Heart left ventricle (tissue), 13 donors: ENCODE results near the gene UFC1.

ENCODE experiments used
- POLR2A ChIP-seq, 2 donors: fragments of 450-650 bp; IDR thresholded peaks; one replicate each; pipeline ENCODE4 v1.6.1; 2017; ENCODE audit warnings: antibody characterized with exemption in 2 of 2, mild to moderate bottlenecking in 2 of 2, moderate library complexity in 2 of 2
- TF ChIP-seq, protein P1 (sequence below), 12 donors: fragments of 200-600 bp; sonication (generic) in 4 of 12; IDR thresholded peaks; one replicate each; pipeline versions ENCODE4 v1.5.0 to v1.8.0; 2018 to 2022; ENCODE audit warnings: antibody characterized with exemption in 12 of 12, mild to moderate bottlenecking in 5 of 12
- donor health status: ischemic (EF 13 %, LVEDD 7.1; RV severe dilation, severe dysfunction).
- donor health status: DM: no; HTN: yes; CAD: no.
- donor health status: DM: no; HTN: no; CAD: no.
- donor health status: ischemic (EF 25% LVEDD 6.9; RV normal size, moderate dysfunction).
- donor health status: ischemic (EF 25% LVEDD 5.7; RV mildly dilated, moderate dysfunction).
- donor health status: ischemic (EF 35%, LVEDD 5.7; RV mildly dilated, moderate dysfunction).
- donor health status: nonischemic (EF 11% LVEDD 7.7; RV severe dilation, severe dysfunction).
- donor health status: DM: yes; HTN: yes; CAD: no.
- donor health status: PGD.
- donor health status: ischemic (EF 29% LVEDD 5.4; RV normal size, mild dysfunction).
- donor health status: nonischemic (EF 23%, LVEDD 6.1; RV moderate dilation, normal function).

DNA sequence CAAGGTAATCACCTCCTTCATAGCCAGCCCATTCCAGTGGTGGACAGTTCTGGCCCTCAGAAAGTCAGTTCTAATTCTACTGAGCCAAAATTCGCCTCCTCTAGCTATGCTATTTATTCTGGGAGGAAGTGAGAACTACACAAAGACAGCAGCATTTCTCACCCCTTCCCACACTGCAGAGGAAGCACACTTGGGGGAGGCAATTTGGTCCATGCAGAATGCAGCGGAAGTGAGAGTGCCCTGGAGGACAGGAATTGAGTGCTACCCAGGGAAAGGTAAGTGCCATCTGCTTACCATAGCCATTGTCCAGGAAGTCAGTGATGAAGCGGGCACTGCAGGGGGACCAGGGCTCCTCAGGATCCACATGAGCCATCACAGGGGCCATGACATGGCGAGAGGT is 41.4 kb downstream of the UFC1 start:
- no peak for TF ChIP-seq POLR2A (IDR thresholded peaks at IDR 0.05)
- TF ChIP-seq, protein P1, sequence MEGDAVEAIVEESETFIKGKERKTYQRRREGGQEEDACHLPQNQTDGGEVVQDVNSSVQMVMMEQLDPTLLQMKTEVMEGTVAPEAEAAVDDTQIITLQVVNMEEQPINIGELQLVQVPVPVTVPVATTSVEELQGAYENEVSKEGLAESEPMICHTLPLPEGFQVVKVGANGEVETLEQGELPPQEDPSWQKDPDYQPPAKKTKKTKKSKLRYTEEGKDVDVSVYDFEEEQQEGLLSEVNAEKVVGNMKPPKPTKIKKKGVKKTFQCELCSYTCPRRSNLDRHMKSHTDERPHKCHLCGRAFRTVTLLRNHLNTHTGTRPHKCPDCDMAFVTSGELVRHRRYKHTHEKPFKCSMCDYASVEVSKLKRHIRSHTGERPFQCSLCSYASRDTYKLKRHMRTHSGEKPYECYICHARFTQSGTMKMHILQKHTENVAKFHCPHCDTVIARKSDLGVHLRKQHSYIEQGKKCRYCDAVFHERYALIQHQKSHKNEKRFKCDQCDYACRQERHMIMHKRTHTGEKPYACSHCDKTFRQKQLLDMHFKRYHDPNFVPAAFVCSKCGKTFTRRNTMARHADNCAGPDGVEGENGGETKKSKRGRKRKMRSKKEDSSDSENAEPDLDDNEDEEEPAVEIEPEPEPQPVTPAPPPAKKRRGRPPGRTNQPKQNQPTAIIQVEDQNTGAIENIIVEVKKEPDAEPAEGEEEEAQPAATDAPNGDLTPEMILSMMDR (IDR thresholded peaks at IDR 0.05) = no peak
